GM12872 (cell line): ENCODE results near the gene SUPT3H.

Experiments
- CTCF ChIP-seq: IDR thresholded peaks from 3 replicates; pipeline ENCODE4 v1.5.1; 2011; ENCODE audit warnings: low read depth, mild to moderate bottlenecking, low read length, moderate library complexity; ENCODE audit not compliant: insufficient read depth

Gene SUPT3H

DNA sequence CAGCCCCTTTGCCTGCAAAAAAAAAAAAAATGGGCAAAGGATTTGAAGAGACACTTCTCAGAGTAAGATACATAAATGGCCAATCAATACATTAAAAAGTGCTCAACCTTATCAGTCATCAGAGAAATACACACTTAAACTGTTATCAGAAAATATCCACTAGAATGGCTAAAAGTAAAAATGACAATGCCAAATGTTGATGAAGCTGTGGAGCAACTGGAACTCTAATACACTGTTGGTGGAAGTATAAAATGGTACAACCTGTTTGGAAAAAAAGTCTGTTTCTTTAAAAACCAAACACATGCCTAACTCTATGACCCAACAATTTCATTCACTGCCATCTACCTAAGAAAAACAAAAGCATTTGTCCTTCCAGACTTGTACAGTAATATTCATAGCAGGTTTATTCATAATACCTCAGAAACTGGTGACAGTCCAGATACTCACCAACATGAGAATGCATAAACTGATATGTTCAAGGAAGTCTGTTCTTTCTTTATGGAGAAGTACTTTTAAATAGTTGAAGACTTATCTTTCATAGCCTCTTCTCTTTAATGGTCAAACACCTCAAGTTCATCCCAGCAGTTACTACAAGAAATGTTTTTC lies 428.0 kb downstream of the SUPT3H start:
- TF ChIP-seq CTCF = no peak

GRCh38 chr6:44943541-44943940 lies 434.2 kb downstream of the SUPT3H start:
- no peak for TF ChIP-seq CTCF

DNA sequence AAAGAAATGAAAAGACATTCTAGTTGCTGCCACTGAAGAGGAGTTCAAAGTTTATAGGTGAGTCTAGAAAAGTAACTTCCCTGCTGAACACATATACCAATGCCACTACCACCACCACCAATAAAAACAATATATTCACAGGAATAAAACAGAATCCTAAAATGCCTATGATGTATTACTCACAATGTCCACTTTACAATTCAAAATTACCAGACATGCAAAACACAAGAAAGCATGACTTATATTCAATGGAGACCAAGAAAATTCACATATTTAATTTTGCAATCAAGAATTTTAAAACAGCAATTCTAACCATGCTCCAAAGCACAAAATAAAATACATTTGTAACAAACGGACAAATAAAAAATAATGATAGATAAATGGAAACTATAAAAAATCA lies 434.9 kb downstream of the SUPT3H start:
- no peak for TF ChIP-seq CTCF

GRCh38 chr6:44942201-44942600 lies 435.5 kb downstream of the SUPT3H start:
- no peak for TF ChIP-seq CTCF

GRCh38 chr6:44940367-44940766 lies 437.4 kb downstream of the SUPT3H start:
- TF ChIP-seq CTCF = no peak

GRCh38 chr6:44935693-44936300 lies 441.9 kb downstream of the SUPT3H start:
- no peak for TF ChIP-seq CTCF

- no peak for TF ChIP-seq CTCF
These were observed 444.6 kb downstream of the SUPT3H start for GRCh38 chr6:44933108-44933507.
